K562 treated with DMSO at 1 percent for 48 hours (cell line): ENCODE results near the gene SLC41A2. TPM values are rescaled to one million over a fixed set of nuclear protein-coding genes. Genes with fewer than 3 reads are reported as not detected.

ENCODE experiments used
- total RNA-seq: library from RNA; unstranded; fragments of 300-600 nt; gene quantifications from 2 replicates; pipeline ENCODE4 v1.2.3, GENCODE V29; 2022; ENCODE audit warnings: low replicate concordance; ENCODE audit errors: extremely low read depth

Gene SLC41A2, protein sequence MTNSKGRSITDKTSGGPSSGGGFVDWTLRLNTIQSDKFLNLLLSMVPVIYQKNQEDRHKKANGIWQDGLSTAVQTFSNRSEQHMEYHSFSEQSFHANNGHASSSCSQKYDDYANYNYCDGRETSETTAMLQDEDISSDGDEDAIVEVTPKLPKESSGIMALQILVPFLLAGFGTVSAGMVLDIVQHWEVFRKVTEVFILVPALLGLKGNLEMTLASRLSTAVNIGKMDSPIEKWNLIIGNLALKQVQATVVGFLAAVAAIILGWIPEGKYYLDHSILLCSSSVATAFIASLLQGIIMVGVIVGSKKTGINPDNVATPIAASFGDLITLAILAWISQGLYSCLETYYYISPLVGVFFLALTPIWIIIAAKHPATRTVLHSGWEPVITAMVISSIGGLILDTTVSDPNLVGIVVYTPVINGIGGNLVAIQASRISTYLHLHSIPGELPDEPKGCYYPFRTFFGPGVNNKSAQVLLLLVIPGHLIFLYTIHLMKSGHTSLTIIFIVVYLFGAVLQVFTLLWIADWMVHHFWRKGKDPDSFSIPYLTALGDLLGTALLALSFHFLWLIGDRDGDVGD
- total RNA-seq, result not detected in 2 replicates

DNA sequence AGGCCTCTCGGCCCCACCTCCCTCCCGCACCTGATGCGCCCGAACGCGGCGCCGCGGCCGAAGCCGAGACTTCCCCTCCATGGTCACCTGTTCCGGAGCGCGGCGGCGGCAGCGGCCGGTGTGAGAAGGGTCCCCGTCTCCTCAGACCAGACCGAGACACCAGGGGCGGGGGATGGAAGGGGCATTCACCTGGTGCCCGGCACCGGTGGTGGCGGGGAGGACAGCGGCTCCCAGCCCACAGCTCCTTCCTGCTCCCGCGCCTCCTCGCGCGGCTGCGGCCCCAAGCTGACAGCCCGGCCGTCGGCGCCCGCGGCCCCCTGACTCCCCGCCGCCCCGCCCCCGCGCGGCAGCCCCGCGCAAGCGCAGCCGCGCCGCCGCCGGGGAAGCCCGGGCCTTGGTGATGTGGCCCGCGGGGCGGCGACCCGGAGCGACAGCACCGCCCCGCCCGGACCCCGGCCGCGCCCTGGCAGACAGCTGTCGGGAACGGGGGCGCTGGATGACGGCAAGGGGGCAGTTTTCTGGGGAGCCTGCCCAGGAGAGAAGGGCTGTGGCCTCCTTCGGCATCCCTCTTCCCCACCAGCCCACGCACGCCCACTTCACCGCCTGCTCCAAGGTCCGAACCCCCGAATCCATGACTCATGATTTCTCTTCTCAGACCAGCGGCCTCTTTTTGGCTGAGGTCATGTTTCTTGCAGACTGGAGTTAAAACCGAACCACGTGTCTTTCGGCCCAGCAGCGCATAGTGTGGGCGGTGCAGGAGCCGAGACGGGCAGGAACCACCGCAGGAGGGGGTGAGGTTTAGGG is at the start of gene SLC41A2:
Gene SLC41A2 (minus strand): TSS at position 290 of the 804 bp plus-strand sequence. CDS start 29,763 bp downstream, outside the sequence.

DNA sequence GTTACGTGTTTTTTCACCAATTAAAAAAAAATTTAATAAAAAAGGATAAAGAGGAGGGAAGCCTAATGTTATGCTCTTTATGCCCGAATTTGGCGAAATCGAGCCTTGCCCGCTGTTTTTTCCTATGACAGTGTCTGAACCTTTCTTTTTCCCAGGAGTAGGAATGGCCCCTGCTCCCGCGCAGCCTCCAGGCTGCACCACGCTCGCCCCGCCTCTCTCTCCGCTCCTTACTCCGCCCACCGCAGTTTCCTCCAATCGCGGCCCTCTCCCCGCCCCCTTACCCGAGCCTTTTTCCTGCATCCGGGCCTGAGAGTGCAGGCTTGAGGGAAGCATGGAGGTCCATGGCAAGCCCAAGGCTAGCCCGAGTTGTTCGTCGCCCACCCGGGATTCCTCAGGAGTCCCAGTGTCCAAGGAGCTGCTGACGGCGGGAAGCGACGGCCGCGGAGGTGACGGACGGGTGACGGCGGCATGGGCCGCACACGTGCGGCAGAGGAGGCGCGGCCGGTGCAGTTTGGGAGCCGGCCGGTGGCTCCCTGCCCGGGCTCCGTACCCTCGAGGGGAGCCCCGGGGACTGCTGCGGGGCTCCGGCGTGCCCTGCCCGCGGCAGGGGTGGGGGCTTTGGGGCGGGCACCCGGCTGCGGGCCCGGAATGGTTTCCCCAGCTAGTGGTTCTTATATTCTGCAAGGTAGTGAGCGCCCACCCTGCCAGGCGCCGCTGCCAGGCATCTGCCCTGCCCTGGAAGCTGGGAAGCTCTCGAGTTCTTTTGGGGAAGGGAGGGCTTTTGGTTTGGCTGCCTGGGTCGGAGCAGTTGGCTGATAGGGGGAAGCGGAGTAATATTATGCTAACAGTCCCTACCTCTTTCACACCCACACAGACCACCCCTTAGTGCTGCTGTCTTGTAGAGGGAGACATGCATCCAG is 28.2 kb upstream of the SLC41A2 start, which contains the start of gene NOPCHAP1:
Gene NOPCHAP1 (plus strand): TSS at position 295 of the 920 bp plus-strand sequence. CDS start 37 bp downstream, at position 332.

Other genes starting within 250 kb of the SLC41A2 start
- gene NOPCHAP1, start 28.0 kb upstream of the SLC41A2 start, total RNA-seq, result not detected in 2 replicates
- gene ALDH1L2, start 126.2 kb upstream of the SLC41A2 start, total RNA-seq, result not detected in 2 replicates
- gene WASHC4, start 149.4 kb upstream of the SLC41A2 start, total RNA-seq, result not detected in 2 replicates